A549 (cell line): Measurements from ENCODE around the gene ZIC4. TPM values are rescaled to one million over a fixed set of nuclear protein-coding genes. Genes with fewer than 3 reads are reported as not detected.

Experiments used
- ATAC-seq, 2 experiments: fragments of 200-7000 bp in 1 of 2; fragments of >200 bp in 1 of 2; cut with Nextera tagmentation in 1 of 2; cut with Tn5 transposase in 1 of 2; 3 replicates each; pipeline versions ENCODE4 v1.8.0 to v1.9.1; 2018 to 2020; ENCODE audit warnings: mild to moderate bottlenecking in 1 of 2, moderate library complexity in 1 of 2
- CTCF ChIA-PET: fragments of 300-600 bp; sonication (Branson Sonifier 250); formaldehyde crosslinking; extraction: SDS; loops from one replicate; lab custom pipeline; 2021; ENCODE audit warnings: antibody characterized with exemption, inconsistent platforms; lab: Yijun Ruan, JAX
- POLR2A ChIA-PET: fragments of 350-600 bp; formaldehyde crosslinking; extraction: SDS; loops from one replicate; lab custom pipeline; 2021; ENCODE audit warnings: antibody characterized with exemption, inconsistent platforms; lab: Yijun Ruan, JAX
- DNase-seq, 2 experiments: peaks; one replicate each; pipeline versions ENCODE4 v3.0.0 to v3.0.0-alpha.2; 2011 to 2016; ENCODE audit warnings: low read depth in 1 of 2, low spot score in 1 of 2
- FAIRE-seq: peaks from 2 replicates; lab custom pipeline; 2011; peaks lifted over from hg19 to GRCh38; lab: Jason Lieb, UNC
- H3K27ac ChIP-seq, 2 experiments: fragments of >200 bp; sonication (Bioruptor Twin); formaldehyde crosslinking; 3 replicates each; pipeline ENCODE4 v1.5.1; 2016 to 2017
- H3K4me1 ChIP-seq: fragments of >200 bp; sonication (Bioruptor Twin); formaldehyde crosslinking; 3 replicates; pipeline ENCODE4 v1.6.1; 2016
- H3K4me2 ChIP-seq: fragments of >200 bp; sonication (Bioruptor Twin); formaldehyde crosslinking; 3 replicates; pipeline ENCODE4 v1.6.1; 2016
- H3K4me3 ChIP-seq: fragments of >200 bp; sonication (Bioruptor Twin); formaldehyde crosslinking; 3 replicates; pipeline ENCODE4 v1.5.1; 2016
- H3K9me3 ChIP-seq: fragments of >200 bp; sonication (Bioruptor Twin); formaldehyde crosslinking; 3 replicates; pipeline ENCODE4 v1.6.1; 2016
- BHLHE40 ChIP-seq: IDR thresholded peaks from 2 replicates; pipeline ENCODE4 v1.6.1; 2012; ENCODE audit warnings: low read depth, low read length, inconsistent platforms
- CEBPB ChIP-seq, 2 experiments: fragments of >200 bp in 1 of 2; sonication (Bioruptor Twin) in 1 of 2; formaldehyde crosslinking in 1 of 2; IDR thresholded peaks; 2 replicates each; pipeline ENCODE4 v1.6.1; 2012 to 2016
- EHF ChIP-seq: fragments of 250-450 bp; sonication (Bioruptor Pico); IDR thresholded peaks from 2 replicates; pipeline ENCODE4 v1.5.0; 2020; ENCODE audit warnings: mild to moderate bottlenecking
- ELK1 ChIP-seq: fragments of 150-350 bp; IDR thresholded peaks from 2 replicates; pipeline ENCODE4 v1.6.1; 2014; ENCODE audit warnings: low read depth, mild to moderate bottlenecking, low read length
- EP300 ChIP-seq, 2 experiments: fragments of >200 bp; sonication (Bioruptor Twin); formaldehyde crosslinking; IDR thresholded peaks; 2 replicates in 1 of 2; 3 replicates in 1 of 2; pipeline ENCODE4 v1.6.1; 2016 to 2017
- FOSB ChIP-seq: fragments of 250-450 bp; sonication (Bioruptor Pico); IDR thresholded peaks from 2 replicates; pipeline ENCODE4 v1.5.0; 2020; ENCODE audit warnings: mild to moderate bottlenecking, moderate library complexity
- FOSL2 ChIP-seq, 2 experiments: fragments of 450-650 bp in 1 of 2; fragments of >200 bp in 1 of 2; sonication (Bioruptor Twin) in 1 of 2; formaldehyde crosslinking; IDR thresholded peaks; 2 replicates each; pipeline versions ENCODE4 v1.5.0 to v1.6.1; 2016 to 2020; ENCODE audit warnings: mild to moderate bottlenecking in 1 of 2, moderate library complexity in 1 of 2
- GATA3 ChIP-seq: IDR thresholded peaks from 2 replicates; pipeline ENCODE4 v1.6.1; 2012; ENCODE audit warnings: borderline replicate concordance
- HDAC2 ChIP-seq: fragments of 200-600 bp; sonication (generic); IDR thresholded peaks from 2 replicates; pipeline ENCODE4 v1.6.1; 2016
- HOXA7 ChIP-seq: fragments of 250-450 bp; sonication (Bioruptor Pico); IDR thresholded peaks from 2 replicates; pipeline ENCODE4 v1.5.0; 2020; ENCODE audit warnings: mild to moderate bottlenecking, moderate library complexity
- JUN ChIP-seq, 2 experiments: fragments of >200 bp; sonication (Bioruptor Twin); formaldehyde crosslinking; IDR thresholded peaks; 2 replicates in 1 of 2; 3 replicates in 1 of 2; pipeline ENCODE4 v1.6.1; 2016 to 2017
- KDM1A ChIP-seq: fragments of 200-600 bp; sonication (generic); IDR thresholded peaks from 2 replicates; pipeline ENCODE4 v1.6.1; 2016; ENCODE audit warnings: low read depth, mild to moderate bottlenecking
- KDM5A ChIP-seq: fragments of 200-600 bp; sonication (generic); IDR thresholded peaks from 2 replicates; pipeline ENCODE4 v1.6.1; 2016; ENCODE audit warnings: antibody characterized with exemption, mild to moderate bottlenecking
- MAFK ChIP-seq: fragments of 450-650 bp; IDR thresholded peaks from 2 replicates; pipeline ENCODE4 v1.6.1; 2014; ENCODE audit not compliant: partially characterized antibody
- MYC ChIP-seq: IDR thresholded peaks from 2 replicates; pipeline ENCODE4 v1.6.1; 2012; ENCODE audit warnings: mild to moderate bottlenecking, inconsistent platforms, low read length, improper control_type of control experiment, borderline replicate concordance
- NFE2L2 ChIP-seq: fragments of 150-350 bp; conservative IDR thresholded peaks from 2 replicates; pipeline ENCODE4 v1.6.1; 2014; ENCODE audit warnings: low read length
- POLR2A ChIP-seq: IDR thresholded peaks from 2 replicates; pipeline ENCODE4 v1.6.1; 2012; ENCODE audit warnings: mild to moderate bottlenecking, low read length
- POLR2AphosphoS2 ChIP-seq: conservative IDR thresholded peaks from 2 replicates; pipeline ENCODE4 v1.6.1; 2012; ENCODE audit warnings: low read length, improper control_type of control experiment, inconsistent platforms
- RARB ChIP-seq: fragments of 250-450 bp; sonication (Bioruptor Pico); IDR thresholded peaks from 2 replicates; pipeline ENCODE4 v1.8.0; 2021; ENCODE audit warnings: mild to moderate bottlenecking, moderate library complexity
- SMC3 ChIP-seq: fragments of >200 bp; sonication (Bioruptor Twin); formaldehyde crosslinking; IDR thresholded peaks from 3 replicates; pipeline ENCODE4 v1.6.1; 2018; ENCODE audit warnings: inconsistent platforms
- SREBF2 ChIP-seq: fragments of 450-650 bp; IDR thresholded peaks from 2 replicates; pipeline ENCODE4 v1.6.1; 2014; ENCODE audit warnings: mild to moderate bottlenecking, moderate library complexity
- TFCP2L1 ChIP-seq: fragments of 250-450 bp; sonication (Bioruptor Pico); IDR thresholded peaks from 2 replicates; pipeline ENCODE4 v1.5.0; 2021; ENCODE audit warnings: mild to moderate bottlenecking
- TP53 ChIP-seq: fragments of 250-450 bp; sonication (Bioruptor Pico); IDR thresholded peaks from 2 replicates; pipeline ENCODE4 v1.5.0; 2021; ENCODE audit warnings: mild to moderate bottlenecking, moderate library complexity
- ZC3H11A ChIP-seq: fragments of 450-650 bp; IDR thresholded peaks from 2 replicates; pipeline ENCODE4 v1.6.1; 2014; ENCODE audit warnings: antibody characterized with exemption, mild to moderate bottlenecking
- ZNF302 ChIP-seq: fragments of 250-450 bp; sonication (Bioruptor Pico); IDR thresholded peaks from 2 replicates; pipeline ENCODE4 v1.9.0; 2021; ENCODE audit warnings: inconsistent platforms, mild to moderate bottlenecking, moderate library complexity
- ZSCAN20 ChIP-seq: fragments of 250-450 bp; sonication (Bioruptor Pico); IDR thresholded peaks from 2 replicates; pipeline ENCODE4 v1.8.0; 2022; ENCODE audit warnings: mild to moderate bottlenecking, moderate library complexity
- WGBS: methylation state at CpG from one replicate; pipeline ENCODE4 v1.1.6; 2017; ENCODE audit errors: missing lambda C conversion rate; 5-methylcytosine and 5-hydroxymethylcytosine counted together
- polyA plus RNA-seq, 4 experiments: library from polyadenylated mRNA; depleted of rRNA in 3 of 4; stranded (reverse); fragments of >200 nt; fragmentation: RNase III in 1 of 4; extraction: RNeasy Plus Mini Kit Qiagen cat#74134 plus additional on column Dnase treatment in 1 of 4; gene quantifications; 2 replicates in 3 of 4; 3 replicates in 1 of 4; pipeline ENCODE4 v1.2.3, GENCODE V29; 2011 to 2017
- TF ChIP-seq, protein P1 (sequence below): IDR thresholded peaks from 2 replicates; pipeline ENCODE4 v1.6.1; 2012
- TF ChIP-seq, protein P2 (sequence below): fragments of >200 bp; sonication (Bioruptor Twin); formaldehyde crosslinking; IDR thresholded peaks from 2 replicates; pipeline ENCODE4 v1.6.1; 2016
- TF ChIP-seq, protein P3 (sequence below): fragments of >200 bp; sonication (Bioruptor Twin); formaldehyde crosslinking; IDR thresholded peaks from 3 replicates; pipeline ENCODE4 v1.6.1; 2016
- TF ChIP-seq, protein P4 (sequence below): fragments of >200 bp; sonication (Bioruptor Twin); formaldehyde crosslinking; IDR thresholded peaks from 3 replicates; pipeline ENCODE4 v1.5.1; 2016

The ZIC4 gene
- polyA plus RNA-seq, 2 of the 4 experiments (the other 2 are of a cell fraction): not detected

DNA sequence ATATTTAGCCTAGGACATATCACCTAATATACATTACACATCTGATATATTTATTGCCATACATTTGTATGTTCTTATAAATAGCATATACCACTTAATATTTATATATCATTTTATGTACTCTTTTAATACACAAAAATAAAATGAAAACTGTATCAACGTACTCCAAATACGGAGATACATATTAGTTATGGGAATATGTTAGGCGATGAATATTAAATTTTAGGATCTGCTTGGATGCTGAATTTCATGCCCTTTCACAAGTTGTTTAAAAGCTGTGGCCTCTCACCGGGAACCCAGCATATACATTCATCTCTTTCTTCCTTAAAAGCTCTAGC is 50.6 kb downstream of the ZIC4 start:
- WGBS: 42% methylated on average over 4 of the region's 4 CpGs
- DNase-seq (no peak), ATAC-seq (no peak), FAIRE-seq (no peak)
- Histone ChIP-seq H3K27ac (no peak overlapping the region), H3K4me2 (no peak overlapping the region), H3K9me3 (no peaks in the 10 kb centered on the region), H3K4me1 (no peaks in the 10 kb centered on the region), H3K4me3 (no peak overlapping the region)
- ChIA-PET POLR2A (interaction anchor here (0.7 kb wide), 1 partner anchor 608 kb away, joined by 4 read pairs; no protein-coding TSS in a partner anchor), CTCF (no interaction called here)
- TF ChIP-seq TP53 (CRISPR knock-in tag) (no peak), MAFK (no peak), FOSB (CRISPR knock-in tag) (no peak), ELK1 (no peak), EP300 (IDR thresholded peaks at IDR 0.05) (no peak), SMC3 (no peak), HDAC2 (no peak), NFE2L2 (no peak), ZSCAN20 (CRISPR knock-in tag) (no peak), CEBPB (IDR thresholded peaks at IDR 0.05) (no peak), POLR2AphosphoS2 (no peak), KDM1A (no peak), KDM5A (no peak), JUN (IDR thresholded peaks at IDR 0.05) (no peak), POLR2A (no peak)
- TF ChIP-seq, protein P1, sequence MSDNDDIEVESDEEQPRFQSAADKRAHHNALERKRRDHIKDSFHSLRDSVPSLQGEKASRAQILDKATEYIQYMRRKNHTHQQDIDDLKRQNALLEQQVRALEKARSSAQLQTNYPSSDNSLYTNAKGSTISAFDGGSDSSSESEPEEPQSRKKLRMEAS: no peak
- TF ChIP-seq, protein P2, sequence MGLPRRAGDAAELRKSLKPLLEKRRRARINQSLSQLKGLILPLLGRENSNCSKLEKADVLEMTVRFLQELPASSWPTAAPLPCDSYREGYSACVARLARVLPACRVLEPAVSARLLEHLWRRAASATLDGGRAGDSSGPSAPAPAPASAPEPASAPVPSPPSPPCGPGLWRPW: no peak
- TF ChIP-seq, protein P3, sequence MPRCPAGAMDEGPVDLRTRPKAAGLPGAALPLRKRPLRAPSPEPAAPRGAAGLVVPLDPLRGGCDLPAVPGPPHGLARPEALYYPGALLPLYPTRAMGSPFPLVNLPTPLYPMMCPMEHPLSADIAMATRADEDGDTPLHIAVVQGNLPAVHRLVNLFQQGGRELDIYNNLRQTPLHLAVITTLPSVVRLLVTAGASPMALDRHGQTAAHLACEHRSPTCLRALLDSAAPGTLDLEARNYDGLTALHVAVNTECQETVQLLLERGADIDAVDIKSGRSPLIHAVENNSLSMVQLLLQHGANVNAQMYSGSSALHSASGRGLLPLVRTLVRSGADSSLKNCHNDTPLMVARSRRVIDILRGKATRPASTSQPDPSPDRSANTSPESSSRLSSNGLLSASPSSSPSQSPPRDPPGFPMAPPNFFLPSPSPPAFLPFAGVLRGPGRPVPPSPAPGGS: no peak

GRCh38 chr3:147355084-147355752 is 51.1 kb downstream of the ZIC4 start:
- FAIRE-seq: no peak
- no peak overlapping the region for H3K4me3 ChIP-seq
- H3K9me3 ChIP-seq: no peaks in the 10 kb centered on the region
- CTCF ChIA-PET: no interaction called here
- H3K4me1 ChIP-seq: no peaks in the 10 kb centered on the region
- no peak for ATAC-seq
- TF ChIP-seq ELK1: no peak
- no peak for TF ChIP-seq ZNF302
- no peak for TF ChIP-seq EP300 (IDR thresholded peaks at IDR 0.05)
- no peak for TF ChIP-seq GATA3
- TF ChIP-seq, protein P2: no peak
- TF ChIP-seq FOSL2 (IDR thresholded peaks at IDR 0.05): no peak
- no peak for TF ChIP-seq FOSL2 (CRISPR knock-in tag; IDR thresholded peaks at IDR 0.05)
- no peak for TF ChIP-seq BHLHE40
- TF ChIP-seq RARB: no peak
- TF ChIP-seq, protein P4, sequence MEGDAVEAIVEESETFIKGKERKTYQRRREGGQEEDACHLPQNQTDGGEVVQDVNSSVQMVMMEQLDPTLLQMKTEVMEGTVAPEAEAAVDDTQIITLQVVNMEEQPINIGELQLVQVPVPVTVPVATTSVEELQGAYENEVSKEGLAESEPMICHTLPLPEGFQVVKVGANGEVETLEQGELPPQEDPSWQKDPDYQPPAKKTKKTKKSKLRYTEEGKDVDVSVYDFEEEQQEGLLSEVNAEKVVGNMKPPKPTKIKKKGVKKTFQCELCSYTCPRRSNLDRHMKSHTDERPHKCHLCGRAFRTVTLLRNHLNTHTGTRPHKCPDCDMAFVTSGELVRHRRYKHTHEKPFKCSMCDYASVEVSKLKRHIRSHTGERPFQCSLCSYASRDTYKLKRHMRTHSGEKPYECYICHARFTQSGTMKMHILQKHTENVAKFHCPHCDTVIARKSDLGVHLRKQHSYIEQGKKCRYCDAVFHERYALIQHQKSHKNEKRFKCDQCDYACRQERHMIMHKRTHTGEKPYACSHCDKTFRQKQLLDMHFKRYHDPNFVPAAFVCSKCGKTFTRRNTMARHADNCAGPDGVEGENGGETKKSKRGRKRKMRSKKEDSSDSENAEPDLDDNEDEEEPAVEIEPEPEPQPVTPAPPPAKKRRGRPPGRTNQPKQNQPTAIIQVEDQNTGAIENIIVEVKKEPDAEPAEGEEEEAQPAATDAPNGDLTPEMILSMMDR: no peak
- no peak for TF ChIP-seq SMC3
- no peak for TF ChIP-seq HOXA7 (CRISPR knock-in tag)
- no peak for TF ChIP-seq TP53 (CRISPR knock-in tag)
- no peak for TF ChIP-seq TFCP2L1 (CRISPR knock-in tag)
- no peak for TF ChIP-seq SREBF2
- no peak for TF ChIP-seq NFE2L2
- no peak for TF ChIP-seq ZC3H11A
- TF ChIP-seq EHF: no peak
- no peak for TF ChIP-seq MYC
- TF ChIP-seq, all 56 proteins: peak for 0
- POLR2A ChIA-PET: interaction anchor here (0.7 kb wide), 1 partner anchor 607 kb away, joined by 4 read pairs; no protein-coding TSS in a partner anchor
- no peak for DNase-seq
- Histone ChIP-seq H3K4me2 (no peak overlapping the region), H3K27ac (no peak overlapping the region)
- WGBS: 13% methylated on average over 18 of the region's 18 CpGs
